NCI-H2081 (cell line): ENCODE results near the gene SEMA4D.

ENCODE experiments used
- DNase-seq, 2 experiments: peaks; one replicate each; lab custom pipeline; 2025; lab: John Stamatoyannopoulos, UW

Gene SEMA4D

GRCh38 chr9:89445801-89446251 lies 52.1 kb downstream of the SEMA4D start:
- DNase-seq = no peak

- no peak for DNase-seq
These were observed 52.8 kb downstream of the SEMA4D start for GRCh38 chr9:89444925-89445765.

GRCh38 chr9:89444274-89444673 lies 53.6 kb downstream of the SEMA4D start:
- no peak for DNase-seq

GRCh38 chr9:89442981-89443814 lies 54.7 kb downstream of the SEMA4D start:
- no peak for DNase-seq

- DNase-seq = no peak
These were observed 55.4 kb downstream of the SEMA4D start for GRCh38 chr9:89442501-89442978.

- DNase-seq = no peak
These were observed 55.9 kb downstream of the SEMA4D start for GRCh38 chr9:89441986-89442385.

- DNase-seq = no peak
These were observed 56.3 kb downstream of the SEMA4D start for GRCh38 chr9:89441655-89441970.

- DNase-seq = no peak
These were observed 56.8 kb downstream of the SEMA4D start for GRCh38 chr9:89440951-89441654.

GRCh38 chr9:89440548-89440947 lies 57.4 kb downstream of the SEMA4D start:
- no peak for DNase-seq

- DNase-seq = no peak
These were observed 57.9 kb downstream of the SEMA4D start for GRCh38 chr9:89440046-89440445.

- DNase-seq = no peak
These were observed 58.3 kb downstream of the SEMA4D start for GRCh38 chr9:89439571-89439970.

- no peak for DNase-seq
These were observed 59.7 kb downstream of the SEMA4D start for GRCh38 chr9:89438194-89438593.

GRCh38 chr9:89437772-89438171 lies 60.1 kb downstream of the SEMA4D start:
- DNase-seq = no peak

GRCh38 chr9:89436963-89437625 lies 60.8 kb downstream of the SEMA4D start:
- peak in 1 of 2 experiments; percentile 34 for DNase-seq

GRCh38 chr9:89436326-89436725 lies 61.6 kb downstream of the SEMA4D start:
- no peak for DNase-seq

- no peak for DNase-seq
These were observed 62.7 kb downstream of the SEMA4D start for GRCh38 chr9:89435071-89435823.

GRCh38 chr9:89434636-89435035 lies 63.3 kb downstream of the SEMA4D start:
- no peak for DNase-seq

GRCh38 chr9:89433826-89434225 lies 64.1 kb downstream of the SEMA4D start:
- no peak for DNase-seq

GRCh38 chr9:89432986-89433530 lies 64.9 kb downstream of the SEMA4D start:
- DNase-seq = no peak

- no peak for DNase-seq
These were observed 65.8 kb downstream of the SEMA4D start for GRCh38 chr9:89431930-89432725.
